Umbilical cord (tissue), 2 donors: ENCODE measurements around the gene TRAF1. TPM values are rescaled to one million over a fixed set of nuclear protein-coding genes. Genes with fewer than 3 reads are reported as not detected.

ENCODE experiments used
- DNase-seq: peaks from one replicate; pipeline ENCODE4 v3.0.0-alpha.2; 2015; ENCODE audit warnings: low spot score
- total RNA-seq: library from RNA; depleted of rRNA; stranded (reverse); fragments of >200 nt; gene quantifications from one replicate; pipeline ENCODE4 v1.2.3, GENCODE V29; 2014; ENCODE audit warnings: low replicate concordance; ENCODE audit not compliant: insufficient read depth

Gene TRAF1
- total RNA-seq, 1 donor from 2014 or later = 12.5 TPM

- no peak for DNase-seq
These were observed 14.6 kb upstream of the TRAF1 start for GRCh38 chr9:120941046-120941770.

DNA sequence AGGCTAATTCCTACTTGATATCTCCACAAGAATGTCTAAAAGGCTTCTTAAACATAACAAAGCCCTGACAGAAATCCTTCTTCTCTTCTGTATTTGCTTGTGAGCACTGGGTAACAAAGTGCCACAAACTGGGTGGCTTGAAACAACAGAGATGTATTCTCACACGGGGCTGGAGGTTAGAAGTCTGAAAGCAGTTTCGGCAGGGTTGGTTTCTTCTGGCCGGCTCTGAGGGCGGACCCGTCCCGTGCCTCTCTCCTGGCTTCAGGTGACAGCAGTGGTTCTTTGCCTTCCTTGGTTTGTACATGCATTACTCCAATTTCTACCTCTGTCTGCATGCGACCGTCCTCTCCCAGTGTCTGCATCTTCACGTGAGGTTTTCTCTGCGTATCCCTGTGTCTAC lies 14.0 kb upstream of the TRAF1 start:
- no peak for DNase-seq

DNA sequence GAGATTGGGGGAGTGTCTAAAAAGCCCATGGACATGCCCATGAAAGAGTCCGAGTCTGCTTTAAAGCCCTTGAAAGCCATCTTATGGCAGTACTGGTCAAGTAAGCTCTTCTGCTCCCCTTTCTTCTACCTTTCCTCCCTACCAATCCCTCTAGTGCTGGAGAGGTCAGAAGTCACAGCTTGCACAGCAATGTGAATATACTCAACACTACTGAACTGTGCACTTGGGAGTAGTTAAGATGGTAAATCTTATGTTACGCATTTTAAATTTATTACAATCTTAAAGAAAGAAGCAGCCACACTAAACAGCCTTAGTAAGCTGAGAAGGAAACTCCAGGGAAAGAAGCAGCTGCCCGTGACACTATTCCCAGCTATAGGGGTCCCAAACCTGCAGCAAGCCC lies 12.3 kb upstream of the TRAF1 start:
- no peak for DNase-seq

DNA sequence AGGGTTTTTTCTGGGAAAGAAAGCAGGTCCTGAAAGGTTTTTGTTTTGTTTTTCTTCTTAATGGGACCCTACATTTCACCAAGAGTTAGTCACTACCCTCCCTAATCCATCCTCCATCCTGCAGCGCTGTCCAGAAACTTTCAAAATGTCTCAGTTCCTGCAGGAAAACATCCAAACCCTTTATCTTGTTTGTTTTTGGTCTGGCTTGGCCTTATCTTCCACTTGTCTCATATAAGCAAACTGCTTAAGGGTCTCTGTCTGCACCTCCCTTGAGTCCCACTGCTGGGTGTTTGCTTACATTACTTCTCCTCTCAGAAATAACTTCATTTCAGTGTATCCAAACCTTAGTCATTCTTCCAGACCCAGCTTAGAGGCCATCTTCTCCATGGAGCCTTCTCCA lies 11.0 kb upstream of the TRAF1 start:
- DNase-seq = peak; percentile 87

GRCh38 chr9:120937127-120937526 lies 10.5 kb upstream of the TRAF1 start:
- DNase-seq = peak; percentile 75

DNA sequence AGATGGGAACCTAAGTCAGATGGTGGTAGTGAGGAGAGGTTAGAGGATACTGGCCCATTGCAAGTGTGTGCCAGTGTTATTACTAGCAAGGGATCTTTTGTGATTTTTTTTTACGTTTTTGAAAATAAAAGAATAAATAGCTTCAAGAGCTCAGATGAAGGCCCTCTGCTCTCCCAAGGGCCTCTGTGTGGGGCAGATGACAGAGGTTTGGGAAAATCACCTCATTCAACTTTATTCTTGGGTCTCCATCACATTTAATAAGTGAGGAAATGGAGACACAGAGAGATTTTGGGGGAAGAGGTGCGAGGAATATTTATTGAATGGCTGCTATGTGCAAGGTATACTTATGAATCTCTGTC lies 10.1 kb upstream of the TRAF1 start:
- DNase-seq = no peak

DNA sequence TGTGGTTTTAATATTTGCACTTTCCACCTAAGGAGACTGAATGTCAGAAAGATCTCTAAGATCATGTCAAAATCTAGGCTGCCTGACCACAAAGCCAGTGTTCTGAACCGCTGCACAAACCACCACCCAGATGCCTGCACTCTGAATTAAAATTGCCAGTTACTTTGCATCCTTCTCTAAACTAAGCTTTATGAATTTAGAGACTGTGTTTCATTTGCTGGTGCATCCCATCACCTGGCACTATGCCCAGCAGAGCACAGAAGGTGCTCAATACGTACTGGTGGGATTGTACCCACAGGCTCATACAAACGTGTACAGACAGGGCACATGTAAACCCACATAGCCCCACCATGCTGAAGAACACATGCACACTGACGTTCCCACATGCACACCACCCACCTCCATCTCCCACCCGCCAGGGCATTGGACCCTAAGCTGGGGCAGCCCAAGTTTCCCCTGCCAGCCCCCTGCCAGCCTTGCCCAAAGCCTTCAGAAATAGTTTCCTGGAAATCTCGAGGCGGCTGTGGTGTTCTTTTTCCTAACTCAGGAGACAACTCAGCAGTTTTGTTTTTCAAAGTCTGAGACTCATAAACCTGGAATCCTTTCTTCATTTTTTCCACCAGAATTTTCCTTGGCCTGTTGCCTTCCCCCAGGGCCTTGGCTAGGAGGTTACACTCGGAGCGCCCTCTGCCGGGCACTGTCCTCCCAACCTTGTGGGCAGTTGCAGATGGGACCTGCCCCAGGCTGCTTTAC lies 9.6 kb upstream of the TRAF1 start:
- DNase-seq = peak; percentile 97

- DNase-seq = peak; percentile 98
These were observed 8.8 kb upstream of the TRAF1 start for GRCh38 chr9:120935383-120935857.

GRCh38 chr9:120934281-120934680 lies 7.7 kb upstream of the TRAF1 start:
- peak; percentile 54 for DNase-seq

GRCh38 chr9:120933310-120934055 lies 6.9 kb upstream of the TRAF1 start:
- no peak for DNase-seq

DNA sequence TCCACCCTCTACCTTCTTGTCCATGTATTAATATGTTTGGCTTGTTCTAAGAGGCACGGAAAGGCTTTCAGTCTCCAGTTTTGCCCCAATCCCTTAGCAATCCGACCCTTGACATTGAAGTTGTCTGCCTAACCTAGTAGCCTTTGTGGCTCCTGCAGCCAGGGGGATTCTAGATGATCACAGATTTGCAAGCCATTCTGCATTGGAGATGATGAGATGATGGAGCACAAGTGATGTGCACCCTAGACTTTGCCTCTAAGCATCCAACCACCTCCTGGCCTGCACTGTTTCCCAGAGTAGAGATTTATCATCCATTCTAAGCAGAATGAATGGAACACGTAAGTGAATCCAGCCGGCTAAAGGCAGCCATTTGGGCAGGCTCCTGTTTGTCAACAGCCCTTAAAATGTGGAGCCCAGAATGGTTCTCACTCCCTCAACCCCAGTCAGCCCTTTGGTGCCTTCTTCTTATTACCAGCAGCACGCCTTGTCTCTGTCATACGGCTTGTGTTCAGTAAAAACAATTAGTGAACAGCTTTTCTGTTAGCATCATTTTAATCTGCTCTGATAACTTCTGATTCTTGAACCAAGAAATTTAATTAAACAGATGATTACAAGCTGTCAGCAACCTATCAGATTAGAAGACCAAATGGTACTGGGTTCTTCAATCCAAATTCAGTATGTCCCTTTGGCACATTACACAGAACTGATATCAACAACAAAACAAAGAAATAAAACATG lies 5.7 kb upstream of the TRAF1 start:
- DNase-seq = no peak

GRCh38 chr9:120931231-120932085 lies 4.9 kb upstream of the TRAF1 start:
- DNase-seq = peak; percentile 67

DNA sequence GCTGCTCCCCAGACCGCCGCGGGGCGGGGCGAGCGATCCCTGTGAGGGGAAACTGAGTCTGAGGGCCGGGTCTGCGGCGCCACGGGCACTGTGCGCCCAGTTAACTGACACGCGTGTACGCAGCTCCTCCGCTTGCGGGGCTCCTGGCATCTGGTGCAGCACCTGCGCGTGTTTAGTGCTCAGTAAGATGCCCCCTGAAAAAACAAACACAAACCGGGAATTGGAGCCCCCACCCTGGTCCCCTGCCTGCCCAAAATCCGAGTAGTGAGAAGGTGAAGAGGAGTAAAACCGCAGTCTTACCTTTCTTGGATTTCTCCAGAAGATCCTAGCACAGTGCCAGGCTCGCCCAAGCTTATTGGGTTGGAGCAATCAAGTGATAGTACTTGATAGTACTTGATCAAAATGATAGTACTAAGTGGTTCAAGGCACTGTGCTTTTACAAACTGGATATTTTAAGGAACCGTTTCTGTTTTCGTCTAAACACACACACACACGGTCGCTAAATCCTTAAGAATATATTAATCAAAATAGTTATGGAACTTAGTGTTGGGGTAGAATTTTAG lies 2.7 kb upstream of the TRAF1 start:
- DNase-seq = no peak

DNA sequence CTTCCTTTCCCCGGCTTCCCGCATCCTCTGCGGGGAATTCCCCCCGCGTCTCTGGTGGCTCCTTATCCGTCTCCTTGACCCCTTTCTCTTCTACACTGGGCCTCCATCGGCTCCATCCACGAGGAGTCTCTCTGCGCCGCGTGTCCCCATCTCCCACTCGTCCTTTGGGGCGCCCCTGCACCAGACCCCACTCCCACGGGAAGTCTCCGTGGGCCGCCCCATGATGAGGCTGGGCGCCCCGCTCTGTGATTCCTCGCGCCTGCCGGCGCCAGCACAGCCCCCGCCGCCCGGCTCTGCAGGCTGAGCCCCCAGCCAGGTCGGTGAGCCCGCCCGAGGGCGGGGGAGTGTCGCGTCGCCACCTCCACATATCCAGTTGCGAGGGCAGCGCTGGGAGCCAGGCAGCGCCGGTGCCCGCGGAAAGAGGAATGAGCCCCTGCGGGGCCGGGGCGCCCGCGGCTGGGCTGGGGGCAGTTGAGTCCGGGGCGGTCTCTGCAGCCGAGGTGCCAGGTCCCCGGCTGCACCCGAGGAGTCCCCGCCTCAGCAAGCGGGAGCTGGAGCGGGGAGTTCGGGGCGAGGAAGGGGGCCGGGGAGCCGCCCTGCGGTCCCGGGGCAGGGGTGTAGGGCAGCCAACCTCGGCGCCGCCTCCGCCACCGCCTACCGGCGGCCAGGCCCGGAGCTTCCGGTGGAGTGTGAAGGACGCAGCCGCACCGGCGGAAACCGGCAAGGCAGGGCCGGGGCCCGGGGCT lies 2.1 kb upstream of the TRAF1 start:
- DNase-seq = peak; percentile 69

DNA sequence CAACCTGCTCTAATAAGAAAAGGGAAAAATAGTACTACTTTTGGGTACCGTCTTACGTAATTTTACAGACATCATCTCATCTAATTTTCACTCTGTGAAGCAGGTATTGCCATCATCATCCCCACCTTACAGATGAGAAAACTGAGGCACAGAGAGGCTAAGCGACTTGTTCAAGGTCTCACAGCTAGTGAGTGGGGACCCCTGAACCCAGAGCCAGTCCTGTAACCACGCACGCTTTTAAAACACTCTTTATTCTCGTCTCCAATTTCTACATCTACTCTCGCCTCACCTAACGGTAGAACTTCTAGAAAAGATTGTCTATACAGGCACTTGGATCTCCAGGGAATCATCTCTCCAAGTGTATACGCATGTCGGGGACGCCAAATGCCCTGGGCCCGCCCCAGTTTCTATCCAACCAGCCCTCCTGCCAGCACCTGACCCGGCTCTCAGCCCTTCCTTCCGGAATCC lies 1.5 kb upstream of the TRAF1 start:
- no peak for DNase-seq

DNA sequence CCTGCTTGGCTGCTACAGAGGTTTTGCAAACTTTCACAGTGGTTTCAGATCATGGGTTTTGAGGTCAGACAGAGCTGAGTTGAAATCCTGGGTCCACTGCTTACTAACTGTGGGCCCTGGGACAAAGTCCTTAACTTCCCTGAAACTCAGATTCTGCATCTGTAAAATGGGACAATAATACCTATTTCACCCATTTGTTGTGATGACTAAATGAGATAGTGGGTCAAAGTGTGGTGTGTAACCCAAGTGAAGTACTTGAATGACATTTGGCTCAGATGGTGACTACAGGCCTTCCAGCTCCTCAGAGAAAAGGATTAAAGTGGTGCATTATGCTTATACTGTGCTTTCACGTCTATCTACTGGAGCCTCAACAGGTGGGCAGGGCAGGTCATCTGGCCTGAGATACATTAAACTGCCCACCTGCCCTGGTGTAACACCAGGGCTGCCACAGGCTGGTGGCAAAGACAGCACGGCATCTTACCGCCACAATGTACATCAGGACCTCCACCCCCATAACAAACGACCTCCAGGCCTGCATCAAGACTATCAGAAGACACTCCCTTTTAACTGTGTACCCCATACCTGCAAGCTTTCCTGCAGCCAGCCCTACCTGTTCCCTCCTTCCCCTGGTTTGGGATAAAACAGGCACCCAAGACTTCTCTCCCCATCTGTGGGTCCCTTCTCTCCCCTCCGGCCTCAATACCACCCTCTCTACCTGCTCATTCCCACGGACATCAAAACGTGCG lies 846 bp upstream of the TRAF1 start:
- no peak for DNase-seq

DNA sequence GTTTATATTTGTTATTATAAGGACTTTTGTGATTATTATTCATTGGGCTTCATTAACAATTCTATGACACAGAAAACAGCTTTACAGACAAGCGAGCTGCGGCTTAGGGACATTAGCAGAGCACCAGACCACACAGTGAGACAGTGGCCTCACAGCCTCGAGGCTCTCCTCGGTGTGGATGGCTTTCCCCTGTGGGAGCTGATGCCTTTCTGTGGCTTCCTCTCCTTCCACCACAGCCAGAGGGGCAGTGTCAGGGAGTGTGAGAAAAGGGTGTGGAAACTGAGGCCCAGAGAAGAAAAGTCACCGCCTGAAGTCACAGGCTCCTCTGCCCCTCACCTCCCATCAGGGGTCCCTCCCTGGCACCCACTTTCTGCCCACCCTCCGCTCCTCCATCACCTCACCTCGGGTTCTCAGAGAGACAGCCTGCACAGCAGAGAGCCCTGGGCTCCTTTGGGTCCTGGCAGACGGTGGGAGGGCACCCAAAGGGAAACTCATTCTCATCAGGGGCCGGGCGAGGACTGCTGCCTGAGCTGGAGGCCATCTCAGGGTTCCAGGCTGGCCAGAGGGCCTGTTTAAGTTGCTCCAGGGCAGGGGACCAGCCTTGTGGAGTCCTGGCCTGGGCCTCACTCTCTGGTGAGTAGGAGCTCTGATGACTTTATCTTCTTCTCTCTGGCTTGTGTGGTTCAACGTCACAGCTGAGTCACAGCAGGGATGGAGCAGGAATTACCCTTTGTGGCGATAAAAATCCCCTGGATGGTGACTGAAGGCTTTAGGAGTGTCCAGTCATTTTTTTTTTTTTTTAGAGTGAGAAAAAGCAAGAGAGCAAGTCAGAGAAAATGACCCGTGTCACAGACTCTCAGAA lies 830 bp downstream of the TRAF1 start:
- peak; percentile 44 for DNase-seq
